A549 (cell line): ENCODE measurements around the gene KANK2.

Experiments used
- EHMT2 ChIP-seq: fragments of 200-600 bp; sonication (generic); IDR thresholded peaks from 2 replicates; pipeline ENCODE4 v1.6.1; 2016; ENCODE audit warnings: antibody characterized with exemption, low read depth, mild to moderate bottlenecking, moderate library complexity
- HOXA7 ChIP-seq: fragments of 250-450 bp; sonication (Bioruptor Pico); IDR thresholded peaks from 2 replicates; pipeline ENCODE4 v1.5.0; 2020; ENCODE audit warnings: mild to moderate bottlenecking, moderate library complexity
- JUN ChIP-seq, 2 experiments: fragments of >200 bp; sonication (Bioruptor Twin); formaldehyde crosslinking; IDR thresholded peaks; 2 replicates in 1 of 2; 3 replicates in 1 of 2; pipeline ENCODE4 v1.6.1; 2016 to 2017
- KDM1A ChIP-seq: fragments of 200-600 bp; sonication (generic); IDR thresholded peaks from 2 replicates; pipeline ENCODE4 v1.6.1; 2016; ENCODE audit warnings: low read depth, mild to moderate bottlenecking
- POLR2A ChIP-seq: IDR thresholded peaks from 2 replicates; pipeline ENCODE4 v1.6.1; 2012; ENCODE audit warnings: mild to moderate bottlenecking, low read length
- RNF2 ChIP-seq: fragments of 200-600 bp; sonication (generic); IDR thresholded peaks from 2 replicates; pipeline ENCODE4 v1.6.1; 2016; ENCODE audit warnings: low read depth, mild to moderate bottlenecking, antibody characterized with exemption, moderate library complexity, borderline replicate concordance
- TP53 ChIP-seq: fragments of 250-450 bp; sonication (Bioruptor Pico); IDR thresholded peaks from 2 replicates; pipeline ENCODE4 v1.5.0; 2021; ENCODE audit warnings: mild to moderate bottlenecking, moderate library complexity
- TF ChIP-seq, protein P1 (sequence below): fragments of >200 bp; sonication (Bioruptor Twin); formaldehyde crosslinking; IDR thresholded peaks from 3 replicates; pipeline ENCODE4 v1.5.1; 2016
- TF ChIP-seq, protein P2 (sequence below): IDR thresholded peaks from 2 replicates; pipeline ENCODE4 v1.6.1; 2012; ENCODE audit warnings: low read depth, borderline replicate concordance

DNA sequence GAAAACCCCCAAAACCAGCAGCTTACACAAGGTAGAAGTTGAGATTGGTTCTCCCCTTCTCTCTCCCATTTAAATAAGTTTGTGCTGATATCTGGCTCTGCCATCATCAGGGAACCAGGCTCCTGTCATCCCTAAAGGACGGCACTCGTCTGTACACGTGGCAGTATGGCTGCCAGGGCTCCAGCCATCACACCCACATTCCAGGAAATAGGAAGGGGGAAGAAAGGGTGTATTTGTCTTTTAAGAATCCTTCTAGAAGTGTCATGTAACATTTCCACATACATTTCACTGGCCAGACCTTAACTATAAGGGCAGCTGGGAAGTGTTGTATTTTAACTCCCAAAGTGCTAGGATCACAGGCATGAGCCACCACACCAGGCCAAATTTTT is 51.8 kb downstream of the KANK2 start:
- TF ChIP-seq RNF2 (no peak), TP53 (CRISPR knock-in tag) (no peak), POLR2A (no peak), JUN (IDR thresholded peaks at IDR 0.05) (no peak), KDM1A (no peak), EHMT2 (no peak), HOXA7 (CRISPR knock-in tag) (no peak)
- TF ChIP-seq, protein P1, sequence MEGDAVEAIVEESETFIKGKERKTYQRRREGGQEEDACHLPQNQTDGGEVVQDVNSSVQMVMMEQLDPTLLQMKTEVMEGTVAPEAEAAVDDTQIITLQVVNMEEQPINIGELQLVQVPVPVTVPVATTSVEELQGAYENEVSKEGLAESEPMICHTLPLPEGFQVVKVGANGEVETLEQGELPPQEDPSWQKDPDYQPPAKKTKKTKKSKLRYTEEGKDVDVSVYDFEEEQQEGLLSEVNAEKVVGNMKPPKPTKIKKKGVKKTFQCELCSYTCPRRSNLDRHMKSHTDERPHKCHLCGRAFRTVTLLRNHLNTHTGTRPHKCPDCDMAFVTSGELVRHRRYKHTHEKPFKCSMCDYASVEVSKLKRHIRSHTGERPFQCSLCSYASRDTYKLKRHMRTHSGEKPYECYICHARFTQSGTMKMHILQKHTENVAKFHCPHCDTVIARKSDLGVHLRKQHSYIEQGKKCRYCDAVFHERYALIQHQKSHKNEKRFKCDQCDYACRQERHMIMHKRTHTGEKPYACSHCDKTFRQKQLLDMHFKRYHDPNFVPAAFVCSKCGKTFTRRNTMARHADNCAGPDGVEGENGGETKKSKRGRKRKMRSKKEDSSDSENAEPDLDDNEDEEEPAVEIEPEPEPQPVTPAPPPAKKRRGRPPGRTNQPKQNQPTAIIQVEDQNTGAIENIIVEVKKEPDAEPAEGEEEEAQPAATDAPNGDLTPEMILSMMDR = no peak
- TF ChIP-seq, protein P2, sequence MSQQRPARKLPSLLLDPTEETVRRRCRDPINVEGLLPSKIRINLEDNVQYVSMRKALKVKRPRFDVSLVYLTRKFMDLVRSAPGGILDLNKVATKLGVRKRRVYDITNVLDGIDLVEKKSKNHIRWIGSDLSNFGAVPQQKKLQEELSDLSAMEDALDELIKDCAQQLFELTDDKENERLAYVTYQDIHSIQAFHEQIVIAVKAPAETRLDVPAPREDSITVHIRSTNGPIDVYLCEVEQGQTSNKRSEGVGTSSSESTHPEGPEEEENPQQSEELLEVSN = no peak
